Activated CD4-positive, alpha-beta T cell treated with anti-CD3 and anti-CD28 coated beads, Interleukin-2, Interleukin-4, amounts not matched to agents 100 ng/mL and 50 ng/mL, durations not matched to agents 16 hours and 8 hours (primary cell): ENCODE data around the gene SH3PXD2A.

Experiments
- DNase-seq: peaks from one replicate; pipeline ENCODE4 v3.0.0-alpha.2; 2020; ENCODE audit warnings: low spot score

SH3PXD2A gene, protein sequence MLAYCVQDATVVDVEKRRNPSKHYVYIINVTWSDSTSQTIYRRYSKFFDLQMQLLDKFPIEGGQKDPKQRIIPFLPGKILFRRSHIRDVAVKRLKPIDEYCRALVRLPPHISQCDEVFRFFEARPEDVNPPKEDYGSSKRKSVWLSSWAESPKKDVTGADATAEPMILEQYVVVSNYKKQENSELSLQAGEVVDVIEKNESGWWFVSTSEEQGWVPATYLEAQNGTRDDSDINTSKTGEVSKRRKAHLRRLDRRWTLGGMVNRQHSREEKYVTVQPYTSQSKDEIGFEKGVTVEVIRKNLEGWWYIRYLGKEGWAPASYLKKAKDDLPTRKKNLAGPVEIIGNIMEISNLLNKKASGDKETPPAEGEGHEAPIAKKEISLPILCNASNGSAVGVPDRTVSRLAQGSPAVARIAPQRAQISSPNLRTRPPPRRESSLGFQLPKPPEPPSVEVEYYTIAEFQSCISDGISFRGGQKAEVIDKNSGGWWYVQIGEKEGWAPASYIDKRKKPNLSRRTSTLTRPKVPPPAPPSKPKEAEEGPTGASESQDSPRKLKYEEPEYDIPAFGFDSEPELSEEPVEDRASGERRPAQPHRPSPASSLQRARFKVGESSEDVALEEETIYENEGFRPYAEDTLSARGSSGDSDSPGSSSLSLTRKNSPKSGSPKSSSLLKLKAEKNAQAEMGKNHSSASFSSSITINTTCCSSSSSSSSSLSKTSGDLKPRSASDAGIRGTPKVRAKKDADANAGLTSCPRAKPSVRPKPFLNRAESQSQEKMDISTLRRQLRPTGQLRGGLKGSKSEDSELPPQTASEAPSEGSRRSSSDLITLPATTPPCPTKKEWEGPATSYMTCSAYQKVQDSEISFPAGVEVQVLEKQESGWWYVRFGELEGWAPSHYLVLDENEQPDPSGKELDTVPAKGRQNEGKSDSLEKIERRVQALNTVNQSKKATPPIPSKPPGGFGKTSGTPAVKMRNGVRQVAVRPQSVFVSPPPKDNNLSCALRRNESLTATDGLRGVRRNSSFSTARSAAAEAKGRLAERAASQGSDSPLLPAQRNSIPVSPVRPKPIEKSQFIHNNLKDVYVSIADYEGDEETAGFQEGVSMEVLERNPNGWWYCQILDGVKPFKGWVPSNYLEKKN

DNA sequence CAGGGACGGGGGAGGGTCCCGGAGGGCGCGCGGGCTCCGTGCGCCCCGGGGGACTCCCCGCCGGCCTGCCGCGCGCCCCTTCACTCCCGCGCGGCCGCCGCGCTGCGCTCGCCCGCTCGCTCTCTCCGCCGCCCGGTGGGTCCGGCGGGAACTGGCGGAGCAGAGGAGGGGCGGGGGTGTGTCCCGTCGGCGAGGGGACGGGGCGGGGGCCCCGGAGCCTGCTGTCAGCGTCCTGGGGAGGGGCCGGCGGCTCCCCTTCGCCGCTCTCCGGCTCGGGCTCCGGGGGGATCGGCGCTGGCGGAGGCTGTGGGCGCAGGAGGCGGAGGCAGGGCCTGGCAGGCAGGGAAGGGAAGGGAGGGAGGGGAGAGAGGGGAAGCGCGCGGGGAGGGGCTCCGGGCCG lies at the start of gene SH3PXD2A:
Gene SH3PXD2A, minus strand, starts transcription at position 153 of the 400 bp plus-strand sequence. CDS start 310 bp downstream, outside the sequence.
- DNase-seq, result no peak

DNA sequence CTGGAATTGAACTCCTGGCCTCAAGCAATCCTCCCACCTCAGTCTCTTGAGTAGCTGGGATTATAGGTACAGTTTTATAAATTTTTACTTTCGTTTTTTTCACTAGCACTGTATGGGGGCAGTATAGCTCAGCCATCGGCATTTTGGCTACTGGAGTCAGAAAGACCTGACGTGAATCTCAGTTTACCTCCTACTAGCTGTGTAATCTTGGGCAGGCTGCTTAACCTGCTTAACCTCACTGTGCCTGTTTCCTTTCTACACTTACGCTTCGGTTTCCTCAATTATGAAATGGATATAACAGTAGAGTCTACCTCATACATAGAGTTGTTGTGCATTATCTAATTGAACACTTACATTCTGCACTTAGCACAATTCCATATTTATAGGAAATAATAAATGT lies 45.9 kb upstream of the SH3PXD2A start:
- DNase-seq, result no peak

DNA sequence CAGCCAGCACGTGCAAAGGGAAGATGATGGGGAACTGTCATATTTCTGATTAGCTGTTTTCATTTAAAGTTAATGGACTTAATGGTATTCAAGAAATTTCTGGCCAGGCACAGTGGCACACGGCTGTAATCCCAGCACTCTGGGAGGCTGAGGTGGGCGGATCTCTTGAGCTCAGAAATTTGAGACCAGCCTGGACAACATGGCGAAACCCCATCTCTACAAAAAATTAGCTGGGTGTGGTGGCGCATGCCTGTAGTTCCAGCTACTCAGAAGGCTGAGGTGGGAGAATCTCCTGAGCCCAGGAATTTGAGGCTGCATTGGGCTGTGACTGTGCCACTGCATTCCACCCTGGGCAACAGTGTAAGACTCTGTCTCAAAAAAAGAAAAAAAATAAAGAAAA lies 43.9 kb upstream of the SH3PXD2A start:
- no peak for DNase-seq

DNA sequence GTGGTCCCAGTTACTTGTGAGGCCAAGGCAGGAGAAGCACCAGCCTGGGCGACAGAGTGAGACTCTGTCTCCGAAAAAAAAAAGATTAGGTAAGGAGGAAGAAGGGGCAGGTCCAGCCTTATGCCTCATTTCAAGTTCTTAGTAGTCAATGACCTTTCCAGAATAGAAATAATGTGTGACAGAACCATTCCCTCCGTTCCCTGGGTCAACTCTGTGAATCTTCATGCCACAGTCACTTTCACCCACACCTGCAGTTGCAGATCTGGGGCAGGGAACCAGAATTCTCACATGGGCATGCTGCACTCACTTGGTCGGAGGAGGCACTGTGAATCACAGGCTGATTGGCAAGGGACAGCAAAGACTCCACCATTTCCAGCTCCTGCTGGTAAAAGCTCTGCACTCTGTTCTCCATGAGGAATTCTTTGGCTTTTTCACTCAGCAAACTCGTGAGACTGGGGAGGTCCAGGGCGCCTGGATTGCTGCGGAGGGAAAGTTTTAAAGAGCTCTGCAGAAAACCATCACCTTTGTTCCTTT lies 41.9 kb upstream of the SH3PXD2A start:
- DNase-seq, result no peak

DNA sequence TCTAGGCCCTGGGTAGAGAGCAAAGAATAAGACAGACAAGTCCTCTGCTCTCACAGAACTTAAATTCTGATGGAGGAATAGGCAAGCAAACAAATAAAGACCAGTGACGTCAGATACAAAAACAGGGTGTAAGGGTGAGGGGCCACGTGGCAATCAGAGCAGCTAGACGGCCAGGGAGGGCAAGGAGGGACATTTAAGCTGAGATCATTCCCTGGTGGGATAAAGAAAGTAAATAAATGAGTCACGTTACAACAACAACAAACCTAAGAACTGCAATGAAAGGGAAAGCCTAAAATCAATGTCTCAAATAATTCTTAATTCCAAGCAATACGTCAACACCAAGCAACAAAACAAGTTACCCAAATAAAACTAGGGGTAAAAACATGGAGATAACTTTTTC lies 40.8 kb upstream of the SH3PXD2A start:
- DNase-seq, result no peak

DNA sequence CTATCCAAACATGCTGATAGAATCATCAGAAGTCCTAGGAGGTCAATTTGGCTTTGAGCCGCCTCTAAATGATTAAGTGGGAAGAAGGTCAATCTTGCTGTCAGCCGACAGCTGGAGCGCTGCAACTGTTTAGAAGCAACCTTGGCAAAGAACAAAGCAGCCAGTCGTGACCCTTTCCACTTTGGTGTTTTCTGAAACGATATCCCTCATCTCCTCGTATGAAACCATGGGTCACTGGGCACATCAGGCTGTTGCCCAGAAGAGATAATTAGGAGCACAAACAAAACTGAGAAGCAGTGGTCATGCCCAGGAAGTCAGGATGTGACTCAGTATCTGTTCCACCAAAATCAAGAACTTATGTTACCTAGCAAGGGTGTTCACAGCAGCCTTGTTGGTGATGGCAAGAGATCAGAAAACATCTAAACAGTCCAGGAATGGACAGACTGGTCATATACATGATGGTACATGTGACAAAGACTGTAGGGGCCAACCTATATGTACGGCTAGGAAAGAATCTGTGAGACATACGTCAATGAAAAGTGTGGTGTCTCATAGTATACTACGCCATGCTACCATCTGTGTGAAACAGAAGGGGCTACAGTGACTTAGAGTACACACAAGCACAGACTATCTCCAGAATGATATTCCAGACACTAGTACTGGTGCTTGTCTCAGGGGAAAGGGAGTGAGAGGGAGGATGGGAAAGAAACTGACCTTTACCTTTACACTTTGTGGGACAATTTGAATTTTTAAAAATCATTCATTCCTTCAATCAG lies 40.2 kb upstream of the SH3PXD2A start:
- DNase-seq, result peak; percentile 44

DNA sequence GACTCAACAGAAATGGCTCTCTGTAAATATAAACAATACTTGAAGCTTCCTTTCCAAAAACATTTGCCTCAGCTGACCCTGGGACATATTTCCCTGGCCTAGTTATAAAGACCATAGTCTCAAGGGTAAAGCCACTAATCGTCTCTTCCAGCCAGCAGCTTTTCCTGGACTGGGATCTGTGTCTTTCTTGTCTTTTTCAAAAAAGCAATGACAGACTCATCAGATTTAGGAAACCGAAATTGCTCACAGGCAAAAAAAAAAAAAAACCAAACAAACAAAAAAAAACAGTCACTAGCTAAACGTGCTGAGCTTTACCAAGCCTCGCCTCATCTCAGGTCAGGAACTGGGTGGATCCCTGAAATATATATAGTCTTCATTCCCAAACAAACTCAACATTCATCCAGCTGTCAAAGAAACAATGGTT lies 39.1 kb upstream of the SH3PXD2A start:
- DNase-seq, result no peak

DNA sequence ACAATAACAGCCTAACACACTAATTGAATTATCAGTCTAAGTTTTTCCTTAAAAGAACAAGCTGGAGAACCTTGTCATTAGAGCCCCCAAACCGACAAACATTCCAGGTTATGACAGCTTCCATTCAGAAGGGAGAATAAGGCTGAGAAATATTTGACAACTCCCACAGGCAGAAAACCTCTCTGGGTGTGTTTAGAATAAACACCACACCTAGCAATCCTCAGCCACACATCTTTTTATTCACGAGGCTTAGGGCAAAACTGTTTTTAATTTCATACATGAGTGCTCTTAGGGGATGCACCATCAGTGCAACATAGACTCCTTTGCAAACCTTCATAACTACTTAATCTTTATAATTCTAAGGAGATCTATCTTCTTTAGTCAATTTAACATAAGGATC lies 38.4 kb upstream of the SH3PXD2A start:
- DNase-seq, result no peak

DNA sequence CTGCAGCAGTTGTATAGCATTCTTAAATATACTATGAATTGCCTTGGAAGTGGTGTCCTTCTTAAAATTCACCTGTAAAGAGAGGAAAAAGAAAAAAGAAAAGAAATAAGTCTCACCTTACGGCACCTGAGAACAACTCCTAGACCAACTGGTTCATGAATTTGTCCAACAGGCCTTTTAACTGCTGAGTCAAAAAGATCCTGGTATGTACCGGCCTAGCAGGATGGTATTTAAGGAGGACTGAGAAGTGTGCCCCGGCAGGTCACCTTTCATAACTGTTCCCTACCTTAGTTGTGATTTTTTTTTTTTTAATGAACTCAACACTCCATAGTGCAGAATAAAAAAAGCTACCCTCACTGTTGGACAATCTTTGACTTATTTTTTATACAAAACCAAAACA lies 36.8 kb upstream of the SH3PXD2A start:
- no peak for DNase-seq

DNA sequence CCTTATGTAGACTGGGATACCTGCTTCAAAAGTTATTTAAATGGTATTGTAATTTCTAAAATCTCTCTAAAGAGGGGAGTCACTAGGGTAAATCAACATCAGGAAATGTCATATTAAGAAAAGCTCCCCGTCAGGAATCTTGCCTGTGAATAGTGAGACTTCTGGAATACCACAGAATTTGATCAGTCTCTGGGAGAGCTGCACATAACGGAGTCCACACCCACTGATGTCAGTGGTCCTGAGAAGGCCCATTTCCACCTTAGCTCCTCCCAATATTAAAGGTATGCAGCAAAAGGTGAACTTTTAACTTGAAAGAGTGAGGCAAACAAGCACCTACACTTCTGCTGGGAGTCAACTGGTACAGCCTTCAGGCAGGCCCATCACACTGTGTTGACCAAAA lies 35.3 kb upstream of the SH3PXD2A start:
- no peak for DNase-seq

DNA sequence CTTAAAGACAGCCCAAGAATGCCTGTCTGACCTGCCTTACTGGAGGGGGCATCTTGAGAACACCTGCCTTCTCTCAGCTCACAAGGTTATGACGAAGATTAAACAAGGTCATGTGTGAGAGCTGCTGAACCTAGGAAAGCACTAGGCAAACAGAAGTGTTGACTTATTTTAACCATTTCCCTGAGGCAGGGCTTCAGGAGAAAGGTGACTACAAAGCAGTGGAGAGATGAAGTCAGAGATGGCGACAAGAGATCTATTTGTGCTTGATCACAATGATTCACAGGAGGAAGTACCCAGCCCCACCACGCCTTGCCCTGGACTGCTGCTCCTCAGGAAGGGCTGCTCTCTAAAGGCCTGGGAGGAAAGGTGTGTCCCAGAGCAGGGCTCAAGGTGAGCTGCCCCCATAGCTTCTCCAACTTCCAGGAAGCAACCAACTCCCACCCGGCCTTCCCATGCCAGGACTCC lies 34.9 kb upstream of the SH3PXD2A start:
- DNase-seq, result peak; percentile 32

DNA sequence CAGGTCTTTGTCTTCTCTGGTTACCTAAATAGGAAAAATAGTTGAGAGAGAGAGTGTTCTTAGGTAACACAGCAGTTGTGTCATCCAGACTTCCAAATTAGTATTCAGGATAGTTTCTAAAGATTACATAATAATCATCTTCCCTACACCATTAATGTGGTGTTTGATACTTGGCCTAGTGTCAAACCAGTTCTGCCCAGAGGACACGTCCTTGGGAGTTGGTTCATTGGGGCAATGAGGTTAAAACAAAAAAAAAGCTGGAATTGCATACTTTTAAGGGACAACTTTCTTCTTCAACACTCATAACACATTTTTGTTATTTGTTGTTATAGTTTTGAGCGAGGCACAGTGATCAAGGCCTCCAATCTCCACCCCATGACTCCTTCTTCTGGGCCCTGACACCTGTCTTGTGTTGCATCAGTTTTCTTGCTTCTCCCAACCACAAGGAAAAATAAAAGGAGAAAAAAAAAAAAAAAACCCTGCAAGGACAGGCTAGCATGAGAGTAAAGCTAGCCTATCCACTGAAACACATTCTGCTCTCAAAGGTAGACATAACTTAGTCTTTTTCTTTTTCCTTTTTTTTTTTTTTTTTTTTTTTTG lies 33.8 kb upstream of the SH3PXD2A start:
- no peak for DNase-seq

DNA sequence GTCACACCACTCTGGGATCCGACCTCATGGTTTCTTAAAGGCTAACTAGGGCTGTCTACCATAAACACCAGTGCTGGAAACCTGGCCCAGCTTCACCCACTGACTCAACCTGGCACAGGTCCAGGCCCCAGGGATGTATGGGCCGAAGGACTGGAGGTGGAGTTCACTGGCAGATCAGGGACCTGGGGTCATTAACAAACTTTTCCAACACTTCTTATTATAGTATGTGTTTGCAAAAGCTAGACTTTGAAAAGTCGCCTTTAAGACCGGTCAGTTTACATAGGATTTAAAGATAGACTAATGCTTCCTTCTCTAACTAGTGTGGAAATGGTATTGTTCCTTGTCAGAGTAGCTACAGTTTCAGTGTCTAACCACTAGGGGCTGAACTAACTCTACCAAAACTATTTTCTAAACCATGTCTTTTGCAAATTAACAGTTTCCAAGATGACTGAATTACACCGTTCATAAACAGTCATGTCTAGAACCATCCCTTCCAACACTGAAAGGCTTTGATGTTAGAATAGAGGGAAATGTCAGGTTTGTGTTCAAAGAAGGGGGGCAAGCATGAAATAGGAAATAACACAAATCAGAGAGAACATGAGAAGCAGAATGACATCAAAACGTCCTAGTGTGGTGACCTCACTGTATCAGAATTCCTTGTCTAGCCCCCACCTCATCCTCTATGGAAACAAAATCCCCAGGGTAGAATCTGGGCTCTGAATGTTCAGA lies 32.9 kb upstream of the SH3PXD2A start:
- DNase-seq, result peak; percentile 68

DNA sequence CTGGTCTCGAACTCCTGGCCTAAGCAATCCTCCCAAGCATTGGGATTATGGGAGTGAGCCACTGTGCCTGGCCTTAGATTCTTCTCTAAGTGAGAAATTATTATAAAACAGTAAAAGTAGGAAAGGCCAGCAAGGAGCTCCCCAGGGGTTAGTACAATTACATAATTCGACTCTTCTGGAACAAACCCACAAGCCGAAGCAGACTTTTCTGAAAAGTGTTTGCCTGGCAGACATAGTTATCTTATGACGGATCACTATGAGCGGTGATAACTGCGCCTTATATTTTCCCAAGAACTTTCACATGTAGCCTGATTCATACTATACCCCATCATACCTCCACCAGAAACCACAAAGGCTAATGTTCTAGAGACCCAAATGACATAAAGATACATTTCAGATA lies 30.2 kb upstream of the SH3PXD2A start:
- peak; percentile 11 for DNase-seq

DNA sequence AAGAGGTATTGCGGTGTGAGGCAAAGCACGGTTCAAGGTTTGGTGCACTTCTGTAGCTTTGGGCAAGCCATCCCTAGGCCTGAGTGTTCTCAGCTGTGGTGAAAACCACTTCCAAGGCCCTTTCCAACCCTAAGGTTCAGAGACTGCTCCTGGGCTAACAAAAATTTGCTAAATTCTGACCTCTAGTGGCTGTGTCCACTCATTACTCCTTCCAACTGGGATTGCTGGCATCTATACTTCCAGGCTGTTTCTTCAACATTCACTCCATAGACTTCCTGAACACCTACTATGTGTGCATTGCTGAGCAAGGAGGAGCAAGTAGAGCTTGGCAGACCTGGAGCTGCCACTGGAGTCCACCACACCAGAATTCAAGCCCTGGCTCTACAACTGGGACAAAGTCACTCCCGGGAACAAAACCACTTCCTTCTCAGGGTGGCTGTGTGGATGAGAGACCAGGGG lies 29.3 kb upstream of the SH3PXD2A start:
- peak; percentile 42 for DNase-seq

DNA sequence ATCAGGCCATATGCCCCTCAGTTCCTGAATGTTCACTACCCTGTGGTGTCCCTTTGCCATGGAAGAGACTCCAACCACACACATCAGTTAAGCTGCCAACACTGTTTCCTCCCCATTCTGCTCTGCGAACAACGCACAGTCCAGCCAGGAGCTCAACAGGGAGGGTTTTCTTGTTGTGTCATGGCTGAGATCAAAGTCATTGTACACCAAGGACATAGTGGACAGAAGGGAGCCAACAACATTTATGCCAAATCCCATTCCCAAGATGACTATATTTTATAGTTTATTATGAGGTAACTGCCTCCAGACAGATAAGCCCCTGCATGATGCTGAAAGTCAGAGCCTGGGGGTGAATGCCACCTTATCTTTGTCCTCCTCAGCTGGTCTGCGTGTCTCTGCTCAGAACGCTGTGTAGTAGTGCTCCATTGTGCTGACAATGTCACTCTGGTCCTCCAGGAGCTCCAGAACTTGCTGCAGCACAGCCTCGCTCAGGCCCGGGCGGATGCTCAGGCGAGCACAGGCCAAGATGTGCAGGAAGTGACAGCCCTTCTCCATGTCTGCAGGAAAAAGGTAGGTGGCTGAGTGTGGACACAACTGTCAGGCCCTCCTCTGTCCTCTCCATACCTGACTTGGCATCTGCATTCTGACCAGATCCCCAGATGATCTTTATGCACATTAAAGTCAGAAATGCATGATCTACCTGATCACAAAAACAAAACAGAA lies 27.1 kb upstream of the SH3PXD2A start:
- DNase-seq, result no peak

DNA sequence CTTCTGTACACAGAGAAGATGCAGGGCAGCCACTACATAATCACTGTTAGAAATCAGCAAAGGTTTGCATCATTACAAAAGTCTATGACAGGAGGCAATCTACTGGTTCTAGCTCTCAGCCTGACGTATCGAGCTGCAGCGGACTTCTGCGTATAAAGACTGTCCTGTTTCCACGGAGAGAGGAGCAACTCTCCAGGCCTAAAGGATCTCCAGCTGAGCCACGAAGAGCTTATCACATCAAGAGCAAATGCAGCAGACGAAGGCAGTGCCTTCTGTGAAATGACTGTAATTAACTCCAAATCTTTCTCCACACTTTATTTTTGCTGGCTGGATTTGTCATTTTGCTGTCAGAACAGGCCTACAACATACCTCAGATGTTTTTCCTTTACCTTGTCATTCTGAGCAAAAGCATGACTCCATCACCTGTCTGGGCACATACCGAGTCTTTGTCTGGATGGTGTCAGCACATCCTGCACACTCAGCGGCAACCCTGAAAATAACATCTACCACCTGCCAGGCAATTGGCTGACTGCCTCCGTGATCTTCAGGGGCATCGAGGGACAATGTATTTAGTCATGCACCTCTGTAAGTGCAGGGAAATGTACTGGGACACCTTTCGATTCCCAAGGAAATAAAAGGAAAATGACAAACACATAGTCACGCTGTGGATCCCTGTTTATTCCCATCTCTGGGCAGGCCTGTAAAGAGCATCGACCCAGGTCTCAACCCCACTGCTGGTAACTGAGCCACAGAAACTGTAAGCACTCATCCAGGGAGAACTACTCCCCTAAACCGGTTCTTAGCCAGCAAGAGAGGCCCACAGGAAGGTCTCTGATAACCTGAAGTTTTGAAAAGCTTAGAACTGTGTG lies 26.3 kb upstream of the SH3PXD2A start:
- no peak for DNase-seq

DNA sequence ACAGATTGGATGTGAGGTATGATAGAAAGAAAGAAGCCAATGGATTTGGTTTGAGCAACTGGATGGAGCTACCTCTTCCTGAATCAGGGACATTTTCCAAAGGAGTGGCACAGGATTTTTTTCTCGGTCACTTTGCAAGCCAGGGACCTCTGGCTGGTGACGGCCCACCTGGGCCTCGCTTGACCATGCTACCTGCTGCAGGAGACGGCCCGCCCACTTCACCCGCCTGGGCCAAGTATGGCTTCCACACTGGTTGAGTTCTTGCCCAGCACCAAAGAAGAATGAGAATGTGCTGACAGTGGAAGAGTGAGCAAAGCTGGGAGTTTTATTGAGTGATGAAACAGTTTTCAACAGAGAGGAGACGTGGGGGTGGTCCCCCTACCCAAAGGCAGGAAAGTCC lies 24.5 kb upstream of the SH3PXD2A start:
- no peak for DNase-seq

DNA sequence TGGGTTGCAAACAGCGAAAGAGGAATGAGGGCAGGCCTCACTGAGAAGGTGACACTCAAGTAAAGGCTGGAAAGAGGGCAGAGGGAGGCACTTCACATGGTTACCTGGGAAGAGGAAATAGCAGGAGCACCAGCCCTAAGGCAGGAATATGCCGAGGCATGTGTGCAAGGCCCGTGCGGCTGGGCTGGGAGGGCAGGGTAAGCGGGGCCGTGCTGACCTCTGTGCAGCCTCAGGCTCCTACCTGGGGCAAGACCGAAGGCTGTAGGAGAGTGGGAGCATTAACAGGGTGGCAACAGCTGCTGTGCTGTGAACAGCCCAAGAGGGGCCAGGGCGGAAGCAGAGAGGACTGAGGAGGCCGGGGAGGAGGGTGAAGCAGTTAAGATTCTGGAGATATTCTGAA lies 24.0 kb upstream of the SH3PXD2A start:
- DNase-seq, result no peak
